Mucosa of descending colon (tissue), 3 donors: ENCODE data around the gene FBLN1. TPM values are rescaled to one million over a fixed set of nuclear protein-coding genes. Genes with fewer than 3 reads are reported as not detected.

Experiments used
- ATAC-seq: fragments of 200-7000 bp; cut with Tn5 transposase; one replicate; pipeline ENCODE4 v1.9.1; 2020; ENCODE audit warnings: mild to moderate bottlenecking, moderate library complexity
- DNase-seq, 3 donors: peaks; one replicate each; pipeline ENCODE4 v3.0.0-alpha.2; 2020
- H3K36me3 ChIP-seq: fragments of 200-600 bp; one replicate; pipeline ENCODE4 v1.8.0; 2021; ENCODE audit warnings: low read depth, mild to moderate bottlenecking
- H3K4me1 ChIP-seq: fragments of 200-600 bp; one replicate; pipeline ENCODE4 v1.8.0; 2021; ENCODE audit warnings: low read depth, mild to moderate bottlenecking
- H3K4me3 ChIP-seq: fragments of 200-600 bp; one replicate; pipeline ENCODE4 v1.8.0; 2021; ENCODE audit warnings: mild to moderate bottlenecking
- H3K9me3 ChIP-seq: fragments of 200-600 bp; one replicate; pipeline ENCODE4 v1.8.0; 2021; ENCODE audit warnings: mild to moderate bottlenecking
- intact Hi-C, 2 donors: fragments of 100-400 bp; cut with DNase I in 1 of 2; cut with micrococcal nuclease in 1 of 2; formaldehyde crosslinking; loops; one replicate each; pipeline versions ENCODE4 v1.11.0 to v1.11.1; 2022; cut with DNase I, micrococcal nuclease
- total RNA-seq, 3 donors: library from RNA; stranded (reverse); fragmentation: NEBNext Ultra II Directional in 2 of 3; extraction: Animal tissue kit (Norgen Biotek cat#: 25700) in 2 of 3; gene quantifications; one replicate each; pipeline versions ENCODE4 v1.2.1 to v1.2.4, GENCODE V29; 2021 to 2023
- TF ChIP-seq, protein P1 (sequence below): fragments of 200-600 bp; IDR thresholded peaks from one replicate; pipeline ENCODE4 v1.8.0; 2022; ENCODE audit warnings: antibody characterized with exemption, mild to moderate bottlenecking
- donor health status: DM: no; HTN: no; CAD: no; lungs with moderate emphysema.
- donor health status: DM: no; HTN: no; CAD: no.
- donor health status: DM: no; HTN: yes; CAD: no.

Gene FBLN1
- total RNA-seq, 3 donors from 2014 or later = 34.1 to 198 (median 88.3) TPM

DNA sequence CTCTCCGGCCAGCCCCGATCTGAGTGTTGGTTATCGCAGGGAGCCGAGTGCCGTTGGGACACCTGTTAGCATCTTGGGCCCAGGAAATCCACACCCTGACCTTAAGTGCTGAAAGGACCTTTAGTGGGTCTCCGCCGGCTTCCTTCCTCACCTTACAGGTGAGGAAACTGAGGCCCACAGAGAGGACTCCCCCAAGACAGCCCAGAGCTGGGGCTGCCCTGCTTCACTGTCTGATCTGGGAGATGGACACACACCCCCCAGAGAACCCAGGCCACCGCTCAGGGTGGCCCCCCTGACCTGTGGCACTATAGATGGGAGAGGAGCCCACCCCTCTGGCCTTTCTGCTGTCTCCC lies 73.6 kb downstream of the FBLN1 start:
- TF ChIP-seq, protein P1, sequence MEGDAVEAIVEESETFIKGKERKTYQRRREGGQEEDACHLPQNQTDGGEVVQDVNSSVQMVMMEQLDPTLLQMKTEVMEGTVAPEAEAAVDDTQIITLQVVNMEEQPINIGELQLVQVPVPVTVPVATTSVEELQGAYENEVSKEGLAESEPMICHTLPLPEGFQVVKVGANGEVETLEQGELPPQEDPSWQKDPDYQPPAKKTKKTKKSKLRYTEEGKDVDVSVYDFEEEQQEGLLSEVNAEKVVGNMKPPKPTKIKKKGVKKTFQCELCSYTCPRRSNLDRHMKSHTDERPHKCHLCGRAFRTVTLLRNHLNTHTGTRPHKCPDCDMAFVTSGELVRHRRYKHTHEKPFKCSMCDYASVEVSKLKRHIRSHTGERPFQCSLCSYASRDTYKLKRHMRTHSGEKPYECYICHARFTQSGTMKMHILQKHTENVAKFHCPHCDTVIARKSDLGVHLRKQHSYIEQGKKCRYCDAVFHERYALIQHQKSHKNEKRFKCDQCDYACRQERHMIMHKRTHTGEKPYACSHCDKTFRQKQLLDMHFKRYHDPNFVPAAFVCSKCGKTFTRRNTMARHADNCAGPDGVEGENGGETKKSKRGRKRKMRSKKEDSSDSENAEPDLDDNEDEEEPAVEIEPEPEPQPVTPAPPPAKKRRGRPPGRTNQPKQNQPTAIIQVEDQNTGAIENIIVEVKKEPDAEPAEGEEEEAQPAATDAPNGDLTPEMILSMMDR = no peak
- no peak for ATAC-seq
- H3K9me3 ChIP-seq = peaks cover 2% of the 10 kb centered on the region
- H3K4me3 ChIP-seq = no peak overlapping the region
- DNase-seq = no peak
- H3K36me3 ChIP-seq = no peaks in the 10 kb centered on the region
- H3K4me1 ChIP-seq = peaks cover 4% of the 10 kb centered on the region
- intact Hi-C loops = no loop called here

DNA sequence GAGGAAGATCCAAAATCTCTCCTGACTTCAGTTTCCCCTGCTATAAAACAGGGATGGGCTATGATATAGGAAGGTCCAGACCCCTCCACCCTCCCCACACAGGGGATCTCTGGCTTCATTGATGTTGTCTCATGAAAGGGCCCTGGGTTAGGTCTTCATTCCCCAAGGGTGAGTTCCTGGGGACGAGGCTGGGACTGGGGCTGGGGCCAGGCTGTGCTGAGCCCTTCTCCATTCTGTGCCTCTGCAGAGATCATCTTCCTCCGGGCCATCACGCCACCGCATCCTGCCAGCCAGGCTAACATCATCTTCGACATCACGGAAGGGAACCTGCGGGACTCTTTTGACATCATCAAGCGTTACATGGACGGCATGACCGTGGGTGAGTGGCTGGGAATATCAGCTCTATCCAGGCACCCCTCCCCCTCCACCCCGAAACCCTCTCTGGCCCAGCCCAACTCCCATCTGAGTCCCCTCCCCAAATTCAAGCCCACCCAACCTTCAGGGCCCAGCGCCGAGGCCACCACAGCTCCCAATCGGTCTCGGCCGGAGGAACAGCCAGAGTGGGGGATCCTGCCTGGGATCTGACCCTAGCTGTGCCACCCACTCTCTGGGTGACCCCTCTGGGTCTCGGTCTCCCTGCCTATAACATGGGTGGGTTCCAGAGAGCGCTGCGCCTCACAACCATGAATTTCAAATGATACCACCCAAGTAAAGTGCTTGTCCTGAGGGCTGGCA lies 74.2 kb downstream of the FBLN1 start:
- DNase-seq = no peak
- Histone ChIP-seq H3K4me3 (no peak overlapping the region), H3K9me3 (no peaks in the 10 kb centered on the region), H3K36me3 (no peaks in the 10 kb centered on the region), H3K4me1 (peaks cover 4% of the 10 kb centered on the region)
- TF ChIP-seq, protein P1 = no peak
- ATAC-seq = no peak
- intact Hi-C loops = no loop called here

DNA sequence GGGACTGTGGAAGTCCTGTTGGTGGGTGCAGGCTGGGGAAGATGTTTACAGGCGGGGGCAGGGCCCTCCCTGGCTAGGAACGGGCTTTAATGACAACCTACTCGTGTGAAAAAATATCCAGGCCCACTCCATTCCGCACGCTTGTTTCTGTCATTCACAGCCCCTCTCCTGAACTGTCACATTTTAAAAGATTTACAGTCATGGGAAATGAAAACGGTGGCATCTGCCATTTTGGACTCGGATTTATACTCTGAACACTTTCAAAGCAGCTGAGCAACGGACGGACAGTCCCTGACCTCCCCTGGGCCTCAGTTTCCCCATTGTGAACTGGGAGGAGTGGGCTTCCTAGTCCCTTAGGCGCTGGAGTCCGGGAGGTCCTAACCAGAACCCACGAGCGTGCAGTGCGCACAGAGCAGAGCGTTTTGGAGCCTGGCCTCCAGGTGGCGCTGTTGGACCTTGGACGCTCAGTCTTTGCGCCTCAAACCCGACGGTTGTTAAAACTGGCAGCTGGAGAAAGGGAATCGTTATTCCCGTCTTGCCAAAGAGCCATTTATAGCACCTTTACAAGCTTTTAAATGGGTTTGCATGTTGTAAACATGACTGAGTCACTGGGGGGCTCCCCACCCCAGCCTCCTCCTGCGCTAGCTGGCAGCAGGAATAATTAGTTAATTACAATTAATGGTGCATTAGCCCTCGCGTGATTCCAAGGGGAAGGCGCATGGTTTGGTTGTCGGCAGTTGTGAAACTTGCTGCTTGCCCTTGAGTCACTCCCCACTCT lies 75.3 kb downstream of the FBLN1 start:
- intact Hi-C loops = no loop called here

DNA sequence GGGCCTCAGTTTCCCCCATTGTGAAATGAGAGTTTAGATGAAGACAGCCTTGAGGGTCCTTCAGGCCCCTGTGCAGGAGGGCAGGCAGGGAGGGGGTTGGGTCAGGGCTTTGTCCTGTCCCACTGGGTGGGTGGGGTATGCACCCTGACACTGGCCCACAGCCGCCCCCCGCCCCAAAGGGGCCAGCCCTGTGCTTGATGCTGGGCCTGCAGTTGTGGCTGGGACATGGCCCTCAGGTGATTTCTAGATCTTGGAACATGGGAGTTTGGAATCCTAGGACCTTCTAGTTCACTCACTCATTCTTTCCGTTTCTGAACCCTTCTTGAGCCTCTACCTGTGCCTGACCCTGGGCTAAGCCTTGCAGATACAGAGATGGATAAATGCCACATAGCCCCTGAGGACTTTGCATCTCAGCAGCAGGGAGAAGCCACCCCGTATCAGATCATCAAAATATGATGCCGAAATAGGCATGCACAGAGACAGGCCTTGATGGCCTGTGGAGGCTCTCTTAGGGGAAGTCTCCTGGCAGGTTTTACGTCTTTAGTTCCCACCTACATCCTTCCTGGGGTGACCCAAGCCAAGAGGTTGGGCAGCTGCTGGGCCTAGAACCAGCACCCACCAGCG lies 76.0 kb downstream of the FBLN1 start:
- ATAC-seq = no peak
- no peaks in the 10 kb centered on the region for H3K9me3 ChIP-seq
- intact Hi-C loops = no loop called here
- TF ChIP-seq, protein P1 = no peak
- H3K4me1 ChIP-seq = peaks cover 7% of the 10 kb centered on the region
- DNase-seq = no peak
- H3K4me3 ChIP-seq = no peak overlapping the region
- no peaks in the 10 kb centered on the region for H3K36me3 ChIP-seq

More for the DNA sequence above, 75.3 kb downstream of the FBLN1 start:
- H3K4me3 ChIP-seq = no peak overlapping the region
- H3K4me1 ChIP-seq = peaks cover 4% of the 10 kb centered on the region
- H3K9me3 ChIP-seq = no peaks in the 10 kb centered on the region
- DNase-seq (peak; percentile 79 to 90 (median 87)), ATAC-seq (peak; percentile 88)
- H3K36me3 ChIP-seq = no peaks in the 10 kb centered on the region
- TF ChIP-seq, protein P1 = peak; percentile 91

DNA sequence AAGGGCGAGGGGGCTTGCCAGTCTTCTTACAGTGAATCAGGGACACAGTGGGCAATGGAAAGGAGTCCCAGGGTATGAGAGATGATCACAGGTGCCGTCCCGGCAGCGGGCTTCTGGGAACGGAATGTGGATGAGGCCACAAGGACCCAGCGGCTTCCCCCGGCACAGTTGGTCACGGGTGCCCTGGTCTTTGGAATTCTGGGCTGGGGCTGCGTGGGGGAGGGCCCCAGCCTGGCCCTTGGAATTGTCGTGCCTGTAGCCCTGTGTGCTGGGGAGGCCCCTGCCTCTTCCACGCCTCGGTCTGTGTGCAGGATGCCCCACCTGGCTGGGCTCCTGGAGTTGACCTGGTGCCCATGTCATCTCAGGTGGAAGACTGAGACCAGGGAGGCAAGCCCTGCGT lies 76.6 kb downstream of the FBLN1 start:
- H3K9me3 ChIP-seq = no peaks in the 10 kb centered on the region
- H3K4me3 ChIP-seq = no peak overlapping the region
- H3K4me1 ChIP-seq = peaks cover 7% of the 10 kb centered on the region
- H3K36me3 ChIP-seq = no peaks in the 10 kb centered on the region
- TF ChIP-seq, protein P1 = no peak
- intact Hi-C loops = no loop called here
- DNase-seq = no peak
- no peak for ATAC-seq
